ENCODE results near the gene TASOR2.

GRCh38 chr10:5719546-5719945, 34.9 kb downstream of the TASOR2 start:
- no peak for TF ChIP-seq POLR2A (IDR thresholded peaks at IDR 0.05)
- no peak for TF ChIP-seq CTCF (IDR thresholded peaks at IDR 0.05)
- TF ChIP-seq EP300 (IDR thresholded peaks at IDR 0.05), result no peak
